Suprapubic skin (tissue), 3 donors: ENCODE measurements around the gene CYB561D2.

ENCODE experiments used
- CTCF ChIP-seq, 2 donors: fragments of 200-600 bp in 1 of 2; fragments of 450-650 bp in 1 of 2; sonication (generic) in 1 of 2; IDR thresholded peaks; one replicate each; pipeline ENCODE4 v1.5.1; 2016 to 2019; ENCODE audit warnings: antibody characterized with exemption in 2 of 2, mild to moderate bottlenecking in 1 of 2, moderate library complexity in 1 of 2
- POLR2A ChIP-seq, 2 donors: fragments of 450-650 bp; IDR thresholded peaks; one replicate each; pipeline ENCODE4 v1.6.1; 2017; ENCODE audit warnings: antibody characterized with exemption in 2 of 2, mild to moderate bottlenecking in 2 of 2, moderate library complexity in 2 of 2

DNA sequence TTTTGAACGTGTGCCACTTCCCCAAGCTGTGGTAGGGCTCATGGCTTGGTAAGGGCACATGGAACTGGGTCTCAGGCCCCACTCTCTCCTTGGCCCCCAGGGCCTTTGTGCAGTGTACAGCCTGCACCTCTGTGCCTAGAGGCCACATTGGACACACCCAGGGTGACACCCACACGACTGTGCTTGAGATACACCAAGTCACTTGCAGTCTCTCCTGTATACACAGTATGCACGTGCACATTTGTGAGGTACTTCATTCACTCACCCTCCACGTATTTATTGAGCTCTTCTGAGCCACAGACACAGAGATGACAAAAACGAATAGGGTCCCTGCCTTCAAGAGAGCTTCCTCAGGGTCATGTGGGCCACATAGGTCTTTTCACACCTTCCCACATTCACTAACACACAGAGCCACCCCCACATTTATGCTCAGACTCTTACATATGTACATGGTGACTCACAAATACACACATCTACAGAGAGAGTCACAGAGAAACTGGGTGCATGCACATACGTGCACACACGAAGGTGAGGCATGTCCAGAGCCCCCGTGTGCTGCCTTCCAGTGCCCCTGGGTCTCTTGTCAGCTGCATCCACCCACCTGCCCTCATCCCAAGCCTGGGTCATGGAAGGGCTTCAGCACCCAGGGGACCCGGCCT lies 18.5 kb downstream of the CYB561D2 start:
- TF ChIP-seq POLR2A (IDR thresholded peaks at IDR 0.05) (no peak), CTCF (IDR thresholded peaks at IDR 0.05) (no peak)
